HFF-Myc (cell line): ENCODE data around the gene GUF1.
A peak's percentile ranks its signal among the peaks of the same experiment; 100 is the strongest.
"Not testable (repeated sequence)": the region's sequence is repeated elsewhere in the genome, so short reads cannot be mapped to it uniquely, and the experiment has no call there.

Source experiments
- DNase-seq: peaks from one replicate; pipeline ENCODE4 v3.0.0-alpha.2; 2011; ENCODE audit warnings: low read depth; ENCODE audit errors: extremely low read depth
- H3K4me3 ChIP-seq: replicated peaks from 2 replicates; pipeline ENCODE4 v1.5.1; 2011; ENCODE audit warnings: low read depth, mild to moderate bottlenecking, control low read depth, low read length
- TF ChIP-seq, protein P1 (sequence below): IDR thresholded peaks from 2 replicates; pipeline ENCODE4 v1.5.1; 2012; ENCODE audit warnings: mild to moderate bottlenecking, low read depth, low read length, control low read depth; ENCODE audit errors: missing control alignments

Gene GUF1

GRCh38 chr4:44725166-44725565 is 46.9 kb downstream of the GUF1 start:
- no peak for DNase-seq
- peak overlapping the region; percentile 88 for H3K4me3 ChIP-seq
- TF ChIP-seq, protein P1, sequence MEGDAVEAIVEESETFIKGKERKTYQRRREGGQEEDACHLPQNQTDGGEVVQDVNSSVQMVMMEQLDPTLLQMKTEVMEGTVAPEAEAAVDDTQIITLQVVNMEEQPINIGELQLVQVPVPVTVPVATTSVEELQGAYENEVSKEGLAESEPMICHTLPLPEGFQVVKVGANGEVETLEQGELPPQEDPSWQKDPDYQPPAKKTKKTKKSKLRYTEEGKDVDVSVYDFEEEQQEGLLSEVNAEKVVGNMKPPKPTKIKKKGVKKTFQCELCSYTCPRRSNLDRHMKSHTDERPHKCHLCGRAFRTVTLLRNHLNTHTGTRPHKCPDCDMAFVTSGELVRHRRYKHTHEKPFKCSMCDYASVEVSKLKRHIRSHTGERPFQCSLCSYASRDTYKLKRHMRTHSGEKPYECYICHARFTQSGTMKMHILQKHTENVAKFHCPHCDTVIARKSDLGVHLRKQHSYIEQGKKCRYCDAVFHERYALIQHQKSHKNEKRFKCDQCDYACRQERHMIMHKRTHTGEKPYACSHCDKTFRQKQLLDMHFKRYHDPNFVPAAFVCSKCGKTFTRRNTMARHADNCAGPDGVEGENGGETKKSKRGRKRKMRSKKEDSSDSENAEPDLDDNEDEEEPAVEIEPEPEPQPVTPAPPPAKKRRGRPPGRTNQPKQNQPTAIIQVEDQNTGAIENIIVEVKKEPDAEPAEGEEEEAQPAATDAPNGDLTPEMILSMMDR: no peak

GRCh38 chr4:44725726-44726037 is 47.5 kb downstream of the GUF1 start:
- peak overlapping the region; percentile 88 for H3K4me3 ChIP-seq
- DNase-seq: no peak
- TF ChIP-seq, protein P1: no peak

- peak within 1 kb of the TSS; percentile 88 for H3K4me3 ChIP-seq
- TF ChIP-seq, protein P1: no peak
- peak; percentile 68 for DNase-seq
Measured at GRCh38 chr4:44726038-44726871, 48.0 kb downstream of the GUF1 start, which contains the start of gene GNPDA2. TSS of gene GNPDA2 (minus strand) at chr4:44726556. CDS start at chr4:44722207, 4,349 bp downstream.

DNA sequence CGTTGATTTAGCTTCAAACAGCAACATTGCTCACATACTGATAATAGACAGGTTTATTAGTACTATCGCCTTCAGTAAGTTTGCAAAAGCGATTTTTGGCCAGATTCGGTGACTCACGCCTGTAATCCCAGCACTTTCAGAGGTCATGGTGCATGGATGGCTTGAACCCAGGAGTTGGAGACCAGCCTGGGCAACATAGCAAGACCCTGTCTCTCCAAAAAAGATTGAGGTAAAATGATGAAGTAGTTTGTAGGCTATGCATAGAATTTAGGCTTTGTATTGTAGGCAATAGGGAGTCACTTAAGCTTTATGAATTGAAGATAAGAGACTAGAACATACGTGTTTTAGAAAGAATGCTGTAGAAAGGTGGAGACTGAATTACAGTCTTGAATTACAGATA is 49.3 kb downstream of the GUF1 start:
- no peak overlapping the region for H3K4me3 ChIP-seq
- DNase-seq: no peak
- TF ChIP-seq, protein P1: no peak

DNA sequence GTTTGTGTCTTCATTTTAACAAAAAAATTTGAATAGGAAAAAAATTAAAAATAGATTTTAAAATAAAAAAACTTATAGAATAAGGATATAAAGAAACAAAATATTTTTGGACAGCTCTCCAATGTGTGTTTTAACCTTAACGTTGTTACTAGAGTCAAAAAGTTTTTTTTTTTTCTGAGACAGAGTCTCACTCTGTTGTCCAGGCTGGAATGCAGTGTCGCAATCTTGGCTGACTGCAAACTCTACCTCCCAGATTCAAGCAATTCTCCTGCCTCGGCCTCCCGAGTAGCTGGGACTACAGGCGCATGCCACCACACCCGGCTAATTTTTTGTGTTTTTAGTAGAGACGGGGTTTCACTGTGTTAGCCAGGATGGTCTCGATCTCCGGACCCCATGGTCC is 50.5 kb downstream of the GUF1 start:
- DNase-seq, H3K4me3 ChIP-seq: not testable (repeated sequence)

GRCh38 chr4:44736900-44737299 is 58.7 kb downstream of the GUF1 start:
- TF ChIP-seq, protein P1: no peak
- no peak overlapping the region for H3K4me3 ChIP-seq
- no peak for DNase-seq

DNA sequence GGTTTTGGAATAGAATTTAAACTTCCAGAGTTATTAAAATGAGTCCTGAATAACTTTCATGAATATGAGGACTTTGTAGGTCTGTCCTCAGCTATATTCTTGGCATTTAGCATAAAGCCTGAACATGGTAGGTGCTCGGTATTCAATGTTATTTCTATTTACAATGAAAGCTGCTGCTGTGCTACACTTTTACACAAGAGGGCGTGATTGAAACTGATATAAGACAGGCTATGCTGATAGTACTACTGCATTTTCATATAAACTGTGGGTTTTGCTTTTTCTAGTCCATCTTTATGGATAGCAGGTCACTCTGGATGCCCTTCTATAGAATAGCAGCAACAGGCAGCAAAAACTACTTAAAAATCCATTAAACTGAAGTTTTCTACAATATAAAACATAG is 60.4 kb downstream of the GUF1 start:
- no peak for DNase-seq
- no peak overlapping the region for H3K4me3 ChIP-seq
- TF ChIP-seq, protein P1: peak; percentile 42
